ENCODE results near the gene EPG5.
A peak's percentile ranks its signal among the peaks of the same experiment; 100 is the strongest.

EPG5 gene

DNA sequence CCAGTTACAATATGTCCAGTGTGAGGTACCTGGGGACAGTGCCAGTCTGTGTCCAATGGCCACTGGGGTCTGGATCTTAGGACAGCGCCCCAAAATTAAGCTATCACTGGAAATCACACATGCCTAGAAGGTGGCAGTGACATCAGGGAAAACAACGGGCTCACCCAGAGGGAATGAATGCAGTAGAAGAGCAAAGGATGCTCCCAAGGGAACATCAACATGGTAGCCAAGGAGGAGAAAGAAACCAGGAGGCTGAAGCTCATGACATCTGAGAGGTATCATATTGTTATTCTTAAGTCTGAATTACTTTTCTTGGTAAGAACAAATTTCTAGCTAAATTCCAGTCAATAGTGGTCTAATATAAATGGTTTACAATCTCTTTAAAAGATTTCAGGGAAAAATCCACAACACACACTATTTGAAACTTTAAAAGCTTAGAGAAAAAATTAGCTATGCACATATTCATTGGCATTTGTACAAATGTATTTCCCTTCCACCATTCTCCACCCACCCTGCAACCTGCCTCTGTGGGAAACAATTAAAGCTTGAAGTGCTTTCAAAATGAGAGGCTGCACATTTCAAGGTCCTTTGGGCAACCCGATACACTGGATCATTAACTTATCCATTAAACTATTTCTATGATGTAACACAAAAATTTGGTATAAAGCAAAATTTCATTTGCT lies 86.1 kb downstream of the EPG5 start:
- Histone ChIP-seq H3K4me3 (ENCODE audit: low read depth in 1 of 2, low read length in 2 of 2) (no peak overlapping the region), H3K36me3 (ENCODE audit: insufficient read depth, low read length) (peaks cover 66% of the 10 kb centered on the region), H3K27ac (ENCODE audit: low read length) (no peak overlapping the region), H3K9me3 (ENCODE audit: insufficient read depth, low read length, severe bottlenecking) (no peaks in the 10 kb centered on the region), H2AFZ (ENCODE audit: low read depth, low read length) (no peak overlapping the region), H4K20me1 (ENCODE audit: insufficient read depth, low read length) (no peaks in the 10 kb centered on the region), H3K4me2 (ENCODE audit: insufficient read depth, low read length) (no peak overlapping the region), H3K4me1 (ENCODE audit: insufficient read depth, low read length) (no peaks in the 10 kb centered on the region), H3K79me2 (ENCODE audit: insufficient read depth, low read length) (no peaks in the 10 kb centered on the region), H3K9ac (ENCODE audit: low read depth, low read length) (no peak overlapping the region), H3K27me3 (ENCODE audit: insufficient read depth, low read length, poor library complexity) (no peaks in the 10 kb centered on the region)
- no peak for DNase-seq
- no peak for TF ChIP-seq EZH2 (IDR thresholded peaks at IDR 0.05; ENCODE audit: borderline replicate concordance, low read depth, low read length, severe bottlenecking)
- TF ChIP-seq, protein P1, sequence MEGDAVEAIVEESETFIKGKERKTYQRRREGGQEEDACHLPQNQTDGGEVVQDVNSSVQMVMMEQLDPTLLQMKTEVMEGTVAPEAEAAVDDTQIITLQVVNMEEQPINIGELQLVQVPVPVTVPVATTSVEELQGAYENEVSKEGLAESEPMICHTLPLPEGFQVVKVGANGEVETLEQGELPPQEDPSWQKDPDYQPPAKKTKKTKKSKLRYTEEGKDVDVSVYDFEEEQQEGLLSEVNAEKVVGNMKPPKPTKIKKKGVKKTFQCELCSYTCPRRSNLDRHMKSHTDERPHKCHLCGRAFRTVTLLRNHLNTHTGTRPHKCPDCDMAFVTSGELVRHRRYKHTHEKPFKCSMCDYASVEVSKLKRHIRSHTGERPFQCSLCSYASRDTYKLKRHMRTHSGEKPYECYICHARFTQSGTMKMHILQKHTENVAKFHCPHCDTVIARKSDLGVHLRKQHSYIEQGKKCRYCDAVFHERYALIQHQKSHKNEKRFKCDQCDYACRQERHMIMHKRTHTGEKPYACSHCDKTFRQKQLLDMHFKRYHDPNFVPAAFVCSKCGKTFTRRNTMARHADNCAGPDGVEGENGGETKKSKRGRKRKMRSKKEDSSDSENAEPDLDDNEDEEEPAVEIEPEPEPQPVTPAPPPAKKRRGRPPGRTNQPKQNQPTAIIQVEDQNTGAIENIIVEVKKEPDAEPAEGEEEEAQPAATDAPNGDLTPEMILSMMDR (IDR thresholded peaks at IDR 0.05; ENCODE audit: borderline replicate concordance, extremely low read depth, low read length, poor library complexity, severe bottlenecking), result no peak
- ATAC-seq (ENCODE audit: insufficient read depth, low read depth), result no peak

DNA sequence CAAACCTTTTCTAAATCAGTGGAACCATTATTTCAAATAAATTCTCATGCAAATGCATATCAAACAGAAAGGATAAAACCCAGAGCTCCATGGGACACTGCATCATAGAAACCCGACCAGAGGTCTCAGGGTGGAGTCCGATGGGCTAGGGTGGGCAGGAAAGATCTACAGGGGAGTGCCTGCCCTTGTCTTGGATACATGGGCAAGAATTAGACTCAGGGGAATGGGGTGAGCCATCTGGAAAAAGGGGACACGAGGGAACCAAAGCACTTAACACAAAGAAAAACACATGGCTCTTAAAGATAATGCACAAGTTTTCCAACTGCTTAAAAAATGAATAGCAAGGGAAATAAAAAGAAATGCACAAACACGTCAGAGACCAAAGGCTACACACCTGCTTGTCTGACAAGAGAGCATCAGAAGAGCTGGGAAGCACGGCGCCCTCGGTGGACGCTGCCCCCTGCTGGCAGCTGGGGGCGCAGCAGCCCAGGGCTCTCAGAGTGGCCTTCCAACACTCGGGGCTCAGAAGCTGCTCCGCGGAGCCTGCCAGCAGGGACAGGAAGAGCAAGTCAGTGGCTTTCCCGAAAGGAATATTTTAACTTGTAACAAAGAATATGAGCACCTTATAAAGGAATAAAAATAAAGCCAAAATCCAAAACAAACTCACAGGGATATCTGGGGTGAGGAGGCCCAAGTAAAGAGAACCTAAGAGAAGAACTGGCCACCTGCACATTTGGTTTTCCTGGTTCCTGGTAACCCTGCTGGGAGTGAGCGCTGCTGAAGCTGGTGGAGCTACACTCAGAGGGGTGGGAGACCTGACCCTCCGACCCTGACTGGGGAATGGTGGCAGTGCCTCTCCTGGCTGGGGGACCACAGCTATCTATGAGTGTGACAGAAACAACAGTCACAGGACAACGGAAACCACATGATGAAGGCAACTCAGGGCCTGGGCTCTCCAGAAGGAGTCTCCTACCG lies 87.2 kb downstream of the EPG5 start:
- peak; percentile 73 for DNase-seq
- peak; percentile 99 for ATAC-seq (ENCODE audit: insufficient read depth, low read depth)

DNA sequence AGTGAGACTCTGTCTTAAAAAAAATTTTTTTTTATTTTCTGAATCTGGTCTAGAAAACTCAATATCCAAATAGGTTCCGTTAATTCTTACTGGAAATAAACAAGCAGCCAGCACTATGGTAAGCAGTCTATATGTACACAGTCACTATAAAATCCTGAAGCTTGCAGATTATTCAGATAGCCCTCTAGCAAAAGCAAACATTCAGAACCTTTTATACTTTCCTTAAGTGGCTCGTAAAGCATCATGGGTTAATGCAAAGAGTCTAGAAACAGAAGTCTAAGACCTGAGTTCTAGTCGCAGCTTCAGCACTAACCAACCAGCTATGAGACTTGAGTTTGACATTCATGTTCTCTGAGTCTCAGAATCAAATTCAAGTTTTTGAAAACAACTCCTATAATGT lies 89.7 kb downstream of the EPG5 start:
- DNase-seq (no peak), ATAC-seq (ENCODE audit: insufficient read depth, low read depth) (no peak)
- Histone ChIP-seq H3K9ac (ENCODE audit: low read depth, low read length) (no peak overlapping the region), H3K4me1 (ENCODE audit: insufficient read depth, low read length) (no peaks in the 10 kb centered on the region), H2AFZ (ENCODE audit: low read depth, low read length) (no peak overlapping the region), H3K79me2 (ENCODE audit: insufficient read depth, low read length) (no peaks in the 10 kb centered on the region), H4K20me1 (ENCODE audit: insufficient read depth, low read length) (no peaks in the 10 kb centered on the region), H3K9me3 (ENCODE audit: insufficient read depth, low read length, severe bottlenecking) (peaks cover 3% of the 10 kb centered on the region), H3K27ac (ENCODE audit: low read length) (no peak overlapping the region), H3K4me2 (ENCODE audit: insufficient read depth, low read length) (no peak overlapping the region), H3K36me3 (ENCODE audit: insufficient read depth, low read length) (peaks cover 84% of the 10 kb centered on the region), H3K4me3 (ENCODE audit: low read depth in 1 of 2, low read length in 2 of 2) (no peak overlapping the region), H3K27me3 (ENCODE audit: insufficient read depth, low read length, poor library complexity) (no peaks in the 10 kb centered on the region)
- TF ChIP-seq, protein P1 (IDR thresholded peaks at IDR 0.05; ENCODE audit: borderline replicate concordance, extremely low read depth, low read length, poor library complexity, severe bottlenecking), result no peak
- no peak for TF ChIP-seq EZH2 (IDR thresholded peaks at IDR 0.05; ENCODE audit: borderline replicate concordance, low read depth, low read length, severe bottlenecking)

More for the DNA sequence above, 87.2 kb downstream of the EPG5 start:
- no peaks in the 10 kb centered on the region for H3K79me2 ChIP-seq (ENCODE audit: insufficient read depth, low read length)
- H3K9ac ChIP-seq (ENCODE audit: low read depth, low read length), result no peak overlapping the region
- no peak overlapping the region for H3K4me2 ChIP-seq (ENCODE audit: insufficient read depth, low read length)
- TF ChIP-seq EZH2 (IDR thresholded peaks at IDR 0.05; ENCODE audit: borderline replicate concordance, low read depth, low read length, severe bottlenecking), result no peak
- TF ChIP-seq, protein P1 (IDR thresholded peaks at IDR 0.05; ENCODE audit: borderline replicate concordance, extremely low read depth, low read length, poor library complexity, severe bottlenecking), result peak; percentile 99
- H3K27me3 ChIP-seq (ENCODE audit: insufficient read depth, low read length, poor library complexity), result no peaks in the 10 kb centered on the region
- H3K4me1 ChIP-seq (ENCODE audit: insufficient read depth, low read length), result no peaks in the 10 kb centered on the region
- H2AFZ ChIP-seq (ENCODE audit: low read depth, low read length), result no peak overlapping the region
- H3K36me3 ChIP-seq (ENCODE audit: insufficient read depth, low read length), result peaks cover 74% of the 10 kb centered on the region
- H3K27ac ChIP-seq (ENCODE audit: low read length), result no peak overlapping the region
- H3K4me3 ChIP-seq (ENCODE audit: low read depth in 1 of 2, low read length in 2 of 2), result no peak overlapping the region
- H4K20me1 ChIP-seq (ENCODE audit: insufficient read depth, low read length), result no peaks in the 10 kb centered on the region
- peaks cover 3% of the 10 kb centered on the region for H3K9me3 ChIP-seq (ENCODE audit: insufficient read depth, low read length, severe bottlenecking)

Measured in DND-41 (cell line).